Left lung (tissue), 10 donors: ENCODE results near the gene DNTT. TPM values are rescaled to one million over a fixed set of nuclear protein-coding genes. Genes with fewer than 3 reads are reported as not detected.

Experiments
- ATAC-seq: fragments of 200-7000 bp; cut with Tn5 transposase; one replicate; pipeline ENCODE4 v1.9.1; 2020; ENCODE audit warnings: moderate library complexity
- DNase-seq, 4 donors: peaks; one replicate each; pipeline ENCODE4 v3.0.0-alpha.2; 2013 to 2020
- H3K27ac ChIP-seq, 2 donors: fragments of 200-600 bp; sonication (generic) in 1 of 2; one replicate each; pipeline versions ENCODE4 v1.5.0 to v1.8.0; 2020 to 2021
- H3K27me3 ChIP-seq, 2 donors: fragments of 200-600 bp; sonication (generic) in 1 of 2; one replicate each; pipeline versions ENCODE4 v1.5.0 to v1.8.0; 2020 to 2021
- H3K36me3 ChIP-seq, 2 donors: fragments of 200-600 bp; sonication (generic) in 1 of 2; one replicate each; pipeline versions ENCODE4 v1.5.0 to v1.8.0; 2020 to 2021
- H3K4me1 ChIP-seq, 2 donors: fragments of 200-600 bp; one replicate each; pipeline ENCODE4 v1.8.0; 2021
- H3K4me3 ChIP-seq, 2 donors: fragments of 200-600 bp; sonication (generic) in 1 of 2; one replicate each; pipeline versions ENCODE4 v1.5.0 to v1.8.0; 2020 to 2021; ENCODE audit warnings: mild to moderate bottlenecking in 1 of 2
- H3K9me3 ChIP-seq, 2 donors: fragments of 200-600 bp; sonication (generic) in 1 of 2; one replicate each; pipeline versions ENCODE4 v1.5.0 to v1.8.0; 2020 to 2021
- CTCF ChIP-seq, 2 donors: fragments of 200-600 bp; sonication (generic) in 1 of 2; IDR thresholded peaks; one replicate each; pipeline versions ENCODE4 v1.5.0 to v1.8.0; 2021; ENCODE audit warnings: antibody characterized with exemption in 2 of 2
- intact Hi-C, 2 donors: fragments of 100-400 bp; cut with DNase I; formaldehyde crosslinking; loops; one replicate each; pipeline versions ENCODE4 v1.11.2 to v1.14.2; 2022
- polyA plus RNA-seq, 6 donors: library from polyadenylated mRNA; unstranded; fragments of 120-200 nt; gene quantifications; one replicate each; pipeline ENCODE4 v1.2.1, GENCODE V29; 2013; ENCODE audit not compliant: insufficient read length in 6 of 6
- total RNA-seq, 2 donors: library from RNA; stranded (reverse); fragmentation: NEBNext Ultra II Directional; extraction: Animal tissue kit (Norgen Biotek cat#: 25700); gene quantifications; one replicate each; pipeline ENCODE4 v1.2.1, GENCODE V29; 2021
- donor health status: DM: no; HTN: yes; CAD: no.
- donor health status: DM: no; HTN: no; CAD: no.

DNTT gene
- total and polyA plus RNA-seq, 8 donors, result 0.08 to 0.20 (median 0.11) TPM; not detected in 3

- TF ChIP-seq CTCF (IDR thresholded peaks at IDR 0.05), result no peak
- intact Hi-C loops, result no loop called here
- Histone ChIP-seq H3K4me1 (peaks cover 0 to 16% of the 10 kb centered on the region in 2 donors), H3K4me3 (no peak overlapping the region), H3K27ac (no peak overlapping the region), H3K36me3 (no peaks in the 10 kb centered on the region), H3K27me3 (peaks cover 0 to 15% of the 10 kb centered on the region in 2 donors), H3K9me3 (no peaks in the 10 kb centered on the region)
- DNase-seq, result no peak
- ATAC-seq, result no peak
These were observed 75.5 kb downstream of the DNTT start for GRCh38 chr10:96379758-96380157.

- Histone ChIP-seq H3K9me3 (no peaks in the 10 kb centered on the region), H3K27me3 (peaks cover 0 to 15% of the 10 kb centered on the region in 2 donors), H3K4me3 (no peak overlapping the region), H3K4me1 (peaks cover 0 to 9% of the 10 kb centered on the region in 2 donors), H3K27ac (no peak overlapping the region), H3K36me3 (no peaks in the 10 kb centered on the region)
- ATAC-seq (peak; percentile 86), DNase-seq (peak in 1 of 4 donors; percentile 51)
- intact Hi-C loops, result no loop called here
- no peak for TF ChIP-seq CTCF (IDR thresholded peaks at IDR 0.05)
These were observed 76.6 kb downstream of the DNTT start for GRCh38 chr10:96380821-96381220.

- TF ChIP-seq CTCF (IDR thresholded peaks at IDR 0.05), result no peak
- DNase-seq (peak in 1 of 4 donors; percentile 13), ATAC-seq (no peak)
- Histone ChIP-seq H3K36me3 (no peaks in the 10 kb centered on the region), H3K27ac (no peak overlapping the region), H3K4me1 (peaks cover 0 to 9% of the 10 kb centered on the region in 2 donors), H3K4me3 (no peak overlapping the region), H3K9me3 (no peaks in the 10 kb centered on the region), H3K27me3 (peaks cover 0 to 12% of the 10 kb centered on the region in 2 donors)
- intact Hi-C loops, result no loop called here
These were observed 80.3 kb downstream of the DNTT start for GRCh38 chr10:96384506-96384905.

GRCh38 chr10:96387161-96387560 lies 82.9 kb downstream of the DNTT start:
- ATAC-seq (no peak), DNase-seq (no peak)
- intact Hi-C loops, result no loop called here
- Histone ChIP-seq H3K9me3 (no peaks in the 10 kb centered on the region), H3K36me3 (no peaks in the 10 kb centered on the region), H3K4me1 (no peaks in the 10 kb centered on the region), H3K27me3 (peaks cover 0 to 12% of the 10 kb centered on the region in 2 donors), H3K27ac (no peak overlapping the region), H3K4me3 (no peak overlapping the region)
- TF ChIP-seq CTCF (IDR thresholded peaks at IDR 0.05), result no peak

- intact Hi-C loops, result no loop called here
These were observed 83.4 kb downstream of the DNTT start for GRCh38 chr10:96387601-96388000.

More at GRCh38 chr10:96387601-96388000, 83.4 kb downstream of the DNTT start:
- ATAC-seq, result no peak
- Histone ChIP-seq H3K4me1 (no peaks in the 10 kb centered on the region), H3K4me3 (no peak overlapping the region), H3K36me3 (no peaks in the 10 kb centered on the region), H3K27me3 (peaks cover 0 to 12% of the 10 kb centered on the region in 2 donors), H3K9me3 (no peaks in the 10 kb centered on the region), H3K27ac (no peak overlapping the region)
- no peak for TF ChIP-seq CTCF (IDR thresholded peaks at IDR 0.05)
- no peak for DNase-seq

Other genes starting within 250 kb of the DNTT start
- gene ZNF518A, start 174.1 kb upstream of the DNTT start, total RNA-seq, result 10 to 100 TPM; 19.5 to 23.1 TPM
- gene ZNF518A, start 174.1 kb upstream of the DNTT start, polyA plus RNA-seq, result 10 to 100 TPM; 47.5 to 55.1 (median 50.8) TPM
- gene BLNK, start 32.9 kb upstream of the DNTT start, total RNA-seq, result 1 to 10 TPM; 7.9 to 9.4 TPM
- gene BLNK, start 32.9 kb upstream of the DNTT start, polyA plus RNA-seq, result 10 to 100 TPM; 14.6 to 18.8 (median 16.6) TPM
- not detected for gene OPALIN, start 54.6 kb downstream of the DNTT start, total RNA-seq
- gene OPALIN, start 54.6 kb downstream of the DNTT start, polyA plus RNA-seq, result not detected
- gene TLL2, start 209.5 kb downstream of the DNTT start, total RNA-seq, result under 1 TPM; 0.09 to 0.47 TPM
- gene TLL2, start 209.5 kb downstream of the DNTT start, polyA plus RNA-seq, result under 1 TPM; 0.22 to 0.69 (median 0.29) TPM